MM.1S (cell line): ENCODE measurements around the gene ILF3.

Source experiments
- DNase-seq: peaks from one replicate; pipeline ENCODE4 v3.0.0-alpha.2; 2015
- H2AFZ ChIP-seq: fragments of 300-600 bp; sonication (generic); 2 replicates; pipeline ENCODE4 v1.6.0; 2016; ENCODE audit warnings: antibody characterized with exemption, low read length
- H3F3A ChIP-seq: fragments of 300-600 bp; sonication (generic); 2 replicates; pipeline ENCODE4 v1.6.1; 2016; ENCODE audit warnings: mild to moderate bottlenecking, antibody characterized with exemption, low read length, moderate library complexity, mixed read lengths; ENCODE audit not compliant: insufficient read depth
- H3K27ac ChIP-seq: fragments of 300-600 bp; sonication (generic); 2 replicates; pipeline ENCODE4 v1.5.1; 2016; ENCODE audit warnings: mild to moderate bottlenecking, low read length
- H3K27me3 ChIP-seq: fragments of 300-600 bp; sonication (generic); replicated peaks from 2 replicates; pipeline ENCODE4 v1.6.0; 2016; ENCODE audit warnings: low read length; ENCODE audit not compliant: insufficient read depth
- H3K36me3 ChIP-seq: fragments of 300-600 bp; sonication (generic); replicated peaks from 2 replicates; pipeline ENCODE4 v1.6.1; 2016; ENCODE audit warnings: mild to moderate bottlenecking, low read length, mixed read lengths; ENCODE audit not compliant: insufficient read depth
- H3K4me1 ChIP-seq: fragments of 300-600 bp; sonication (generic); 2 replicates; pipeline ENCODE4 v1.6.1; 2016; ENCODE audit warnings: low read length, mixed read lengths
- H3K4me2 ChIP-seq: fragments of 300-600 bp; sonication (generic); 2 replicates; pipeline ENCODE4 v1.6.0; 2016; ENCODE audit warnings: low read depth, low read length
- H3K4me3 ChIP-seq: fragments of 300-600 bp; sonication (generic); 2 replicates; pipeline ENCODE4 v1.5.1; 2016; ENCODE audit warnings: low read length, mixed read lengths
- H3K79me2 ChIP-seq: fragments of 300-600 bp; sonication (generic); 2 replicates; pipeline ENCODE4 v1.6.1; 2016; ENCODE audit warnings: mixed run types, low read length, mixed read lengths
- H3K9ac ChIP-seq: fragments of 300-600 bp; sonication (generic); 2 replicates; pipeline ENCODE4 v1.6.1; 2016; ENCODE audit warnings: low read length, mixed read lengths
- H3K9me2 ChIP-seq: fragments of 300-600 bp; sonication (generic); replicated peaks from 2 replicates; pipeline ENCODE4 v1.6.1; 2016; ENCODE audit warnings: mild to moderate bottlenecking, low read length, mixed read lengths; ENCODE audit not compliant: insufficient read depth
- H3K9me3 ChIP-seq: fragments of 300-600 bp; sonication (generic); replicated peaks from 2 replicates; pipeline ENCODE4 v1.6.1; 2016; ENCODE audit warnings: mild to moderate bottlenecking, low read length, mixed read lengths; ENCODE audit not compliant: insufficient read depth
- H4K20me1 ChIP-seq: fragments of 300-600 bp; sonication (generic); 2 replicates; pipeline ENCODE4 v1.6.1; 2016; ENCODE audit warnings: mild to moderate bottlenecking, low read length, moderate library complexity, mixed read lengths; ENCODE audit not compliant: insufficient read depth
- CTCF ChIP-seq: fragments of 300-600 bp; sonication (generic); IDR thresholded peaks from 2 replicates; pipeline ENCODE4 v1.5.1; 2016; ENCODE audit warnings: antibody characterized with exemption, low read length, mixed read lengths
- EZH2 ChIP-seq: fragments of 300-600 bp; sonication (generic); optimal IDR thresholded peaks from 2 replicates; pipeline ENCODE3; 2017; ENCODE audit warnings: low read depth, mild to moderate bottlenecking, antibody characterized with exemption, low read length, mixed read lengths
- EZH2phosphoT487 ChIP-seq: fragments of 300-600 bp; sonication (generic); IDR thresholded peaks from 2 replicates; pipeline ENCODE4 v1.6.1; 2018; ENCODE audit warnings: antibody characterized with exemption, low read length

Gene ILF3

DNA sequence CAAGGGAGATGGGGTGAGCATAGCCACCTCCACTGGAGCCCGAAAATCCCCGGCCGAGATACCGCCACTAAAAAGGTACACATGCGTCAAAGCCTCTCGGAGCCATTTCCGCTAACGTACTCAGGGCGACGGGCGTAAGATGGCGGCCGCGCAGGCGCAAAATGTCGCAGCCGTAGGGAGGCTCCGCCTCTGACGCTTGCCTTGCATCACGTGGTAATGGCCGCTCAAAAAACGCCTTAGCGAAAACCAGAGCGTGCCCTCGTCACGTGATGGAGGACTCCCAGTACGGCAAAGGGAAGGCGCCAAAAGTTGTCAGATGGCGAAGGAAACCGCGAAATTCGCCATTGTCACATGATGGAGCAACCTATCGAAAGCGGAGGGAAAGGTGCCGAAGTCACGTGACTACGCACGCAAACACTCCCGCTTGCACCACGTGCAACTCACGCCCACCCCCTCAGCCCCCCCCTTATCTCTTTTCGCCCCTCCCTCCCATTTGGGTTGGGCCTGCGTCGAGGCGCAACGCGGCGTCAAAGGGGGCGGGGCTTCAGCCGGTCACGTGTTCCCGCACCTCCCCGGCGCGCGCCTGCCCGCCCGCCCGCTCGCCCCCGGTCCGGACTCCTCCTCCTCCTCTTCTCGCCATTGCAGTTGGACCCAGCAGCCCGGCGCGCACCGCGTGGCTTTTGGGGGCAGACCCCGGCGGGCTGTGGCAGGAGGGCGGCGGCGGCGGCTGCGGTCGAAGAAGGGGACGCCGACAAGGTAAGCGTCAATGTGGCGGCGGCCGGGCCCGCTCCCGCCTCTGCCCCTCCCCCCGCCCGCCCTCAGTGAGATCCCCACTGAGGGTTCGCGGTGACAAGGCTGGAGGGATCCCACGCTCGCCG, at the start of gene ILF3:
ILF3 (plus strand) TSS at position 615 of the 878 bp plus-strand sequence. CDS start 16,260 bp downstream, outside the sequence.
- peaks cover 59% of the 10 kb centered on the region for H3K79me2 ChIP-seq
- DNase-seq: peak; percentile 100
- H3K9me3 ChIP-seq: no peaks in the 10 kb centered on the region
- H3K9me2 ChIP-seq: no peaks in the 10 kb centered on the region
- H3K4me3 ChIP-seq: peak within 1 kb of the TSS; percentile 98
- peak within 1 kb of the TSS; percentile 99 for H3K9ac ChIP-seq
- TF ChIP-seq EZH2: no peak
- TF ChIP-seq CTCF: no peak
- no peak for TF ChIP-seq EZH2phosphoT487
- peak within 1 kb of the TSS; percentile 37; the same call in 1 of the 2 replicates for H2AFZ ChIP-seq
- peaks cover 19% of the 10 kb centered on the region for H3F3A ChIP-seq
- H3K36me3 ChIP-seq: no peaks in the 10 kb centered on the region
- peak within 1 kb of the TSS; percentile 96 for H3K27ac ChIP-seq
- peaks cover 41% of the 10 kb centered on the region for H4K20me1 ChIP-seq
- H3K4me1 ChIP-seq: peaks cover 19% of the 10 kb centered on the region
- peak within 1 kb of the TSS; percentile 92 for H3K4me2 ChIP-seq
- no peaks in the 10 kb centered on the region for H3K27me3 ChIP-seq

GRCh38 chr19:10604460-10604980, 49.6 kb upstream of the ILF3 start:
- Histone ChIP-seq H3K36me3 (no peaks in the 10 kb centered on the region), H3K27me3 (0 out of 2 replicates have a peak, but pooled peaks cover 11% of the 10 kb centered on the region), H2AFZ (no peak overlapping the region), H3F3A (no peaks in the 10 kb centered on the region), H3K4me1 (no peaks in the 10 kb centered on the region; the same call in 1 of the 2 replicates), H3K9ac (no peak overlapping the region), H3K27ac (no peak overlapping the region), H3K9me2 (no peaks in the 10 kb centered on the region), H3K79me2 (no peaks in the 10 kb centered on the region), H3K4me3 (no peak overlapping the region), H4K20me1 (no peaks in the 10 kb centered on the region), H3K9me3 (no peaks in the 10 kb centered on the region), H3K4me2 (no peak overlapping the region)
- no peak for DNase-seq
- no peak for TF ChIP-seq EZH2phosphoT487

DNA sequence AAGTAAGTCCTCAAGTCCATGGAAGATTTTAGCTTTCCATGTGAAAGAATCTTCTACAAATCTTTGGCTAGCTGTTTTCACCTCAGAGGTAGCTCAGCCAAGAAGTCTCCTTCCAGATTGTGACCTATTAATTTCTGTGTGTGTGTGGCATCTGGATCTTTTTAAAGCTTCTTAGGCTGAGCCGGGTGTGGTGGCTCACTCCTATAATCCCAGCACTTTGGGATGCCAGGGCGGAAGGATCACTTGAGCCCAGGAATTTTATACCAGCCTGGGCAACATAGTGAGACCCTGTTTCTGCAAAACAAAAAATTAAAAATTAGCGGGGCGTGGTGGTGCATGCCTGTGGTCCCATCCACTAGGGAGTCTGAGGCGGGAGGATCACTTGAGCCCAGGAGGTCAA, 42.2 kb upstream of the ILF3 start:
- no peaks in the 10 kb centered on the region for H3K36me3 ChIP-seq
- no peaks in the 10 kb centered on the region for H3K79me2 ChIP-seq
- no peaks in the 10 kb centered on the region for H3F3A ChIP-seq
- no peak overlapping the region for H2AFZ ChIP-seq
- H3K4me1 ChIP-seq: no peaks in the 10 kb centered on the region
- no peak overlapping the region for H3K4me2 ChIP-seq
- H3K9me3 ChIP-seq: no peaks in the 10 kb centered on the region
- H3K4me3 ChIP-seq: no peak overlapping the region
- DNase-seq: no peak
- no peaks in the 10 kb centered on the region for H3K9me2 ChIP-seq
- H3K27ac ChIP-seq: no peak overlapping the region
- no peak overlapping the region for H3K9ac ChIP-seq
- no peaks in the 10 kb centered on the region for H4K20me1 ChIP-seq
- TF ChIP-seq EZH2phosphoT487: no peak
- H3K27me3 ChIP-seq: no peaks in the 10 kb centered on the region

DNA sequence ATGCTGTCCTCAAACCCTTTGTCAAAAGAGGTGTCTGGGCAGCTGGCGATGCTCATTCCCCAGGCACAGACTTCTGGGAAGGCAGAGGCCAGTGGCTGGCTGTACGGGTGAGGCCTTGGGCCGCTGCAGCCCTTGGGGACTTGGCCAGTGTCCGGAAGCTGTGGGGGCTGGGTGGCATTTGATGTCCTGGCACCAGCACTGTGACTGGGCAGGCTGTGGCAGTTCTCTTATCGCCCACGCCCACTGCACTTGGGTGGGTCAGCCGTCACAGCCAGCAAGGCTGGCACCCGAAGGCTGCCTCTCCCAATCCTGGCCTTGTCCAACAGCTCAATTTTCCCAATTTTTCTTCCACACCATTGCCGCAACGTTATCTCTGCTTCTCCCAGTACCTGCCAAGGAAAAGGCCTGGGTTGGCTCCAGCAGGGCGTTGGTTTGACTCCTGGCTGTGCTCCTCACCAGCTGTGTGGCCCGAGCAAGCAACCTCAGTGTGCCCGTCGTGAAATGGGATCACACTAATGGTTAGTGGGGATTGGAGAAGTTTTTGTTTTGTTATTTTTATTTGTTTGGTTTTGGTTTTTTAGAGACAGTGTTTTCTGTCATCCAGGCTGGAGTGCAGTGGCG, 41.5 kb upstream of the ILF3 start:
- no peaks in the 10 kb centered on the region for H3K9me3 ChIP-seq
- no peak overlapping the region for H3K4me3 ChIP-seq
- H3K27me3 ChIP-seq: no peaks in the 10 kb centered on the region
- no peak overlapping the region for H3K27ac ChIP-seq
- no peaks in the 10 kb centered on the region for H3K4me1 ChIP-seq
- no peaks in the 10 kb centered on the region for H3F3A ChIP-seq
- DNase-seq: no peak
- no peak overlapping the region for H3K9ac ChIP-seq
- no peaks in the 10 kb centered on the region for H3K36me3 ChIP-seq
- H2AFZ ChIP-seq: no peak overlapping the region
- no peaks in the 10 kb centered on the region for H4K20me1 ChIP-seq
- no peaks in the 10 kb centered on the region for H3K9me2 ChIP-seq
- TF ChIP-seq CTCF (no peak), EZH2 (no peak), EZH2phosphoT487 (no peak)
- H3K4me2 ChIP-seq: no peak overlapping the region
- no peaks in the 10 kb centered on the region for H3K79me2 ChIP-seq
